HCT116 (cell line): ENCODE data around the gene DDX18. TPM values are rescaled to one million over a fixed set of nuclear protein-coding genes. Genes with fewer than 3 reads are reported as not detected.
"Not testable (repeated sequence)": the region's sequence is repeated elsewhere in the genome, so short reads cannot be mapped to it uniquely, and the experiment has no call there.

ENCODE experiments used
- ATAC-seq: fragments of 200-7000 bp; cut with Tn5 transposase; 2 replicates; pipeline ENCODE4 v1.9.1; 2020; ENCODE audit warnings: mild to moderate bottlenecking, moderate library complexity
- BruUV-seq: library from RNA; stranded (reverse); fragments of 400-500 nt; replicated peaks from 2 replicates; lab custom pipeline; 2021; lab: Mats Ljungman, UMichigan
- CTCF ChIA-PET: fragments of 300-600 bp; sonication (Branson Sonifier 250); formaldehyde crosslinking; loops from one replicate; lab custom pipeline; 2021; ENCODE audit warnings: antibody characterized with exemption; lab: Charles Lee
- POLR2A ChIA-PET: fragments of 300-600, 350-600 bp; sonication (Branson Sonifier 250); formaldehyde crosslinking; loops from one replicate; lab custom pipeline; 2021; ENCODE audit warnings: antibody characterized with exemption; lab: Charles Lee
- RAD21 ChIA-PET, 2 experiments: fragments of 300-600 bp; sonication (Branson Sonifier 250); formaldehyde crosslinking; loops; one replicate each; lab custom pipeline; 2023; ENCODE audit warnings: low total read pairs in 2 of 2; ENCODE audit not compliant: uncharacterized antibody in 2 of 2, unreplicated experiment in 2 of 2, low non-redundant PET in 1 of 2; lab: Charles Lee
- DNase-seq: peaks from one replicate; pipeline ENCODE4 v3.0.0-alpha.2; 2010; ENCODE audit warnings: low read depth, low spot score
- H2AFZ ChIP-seq: fragments of 200-600 bp; shearing (Covaris generic), sonication (generic); 2 replicates; pipeline ENCODE4 v1.6.1; 2017; ENCODE audit warnings: low read depth, mixed run types, mixed read lengths, antibody characterized with exemption, low read length; ENCODE audit not compliant: poor library complexity, severe bottlenecking
- H3K27ac ChIP-seq: 2 replicates; pipeline ENCODE4 v1.5.1; 2012; ENCODE audit warnings: low read depth, low read length
- H3K27me3 ChIP-seq: fragments of 200-600 bp; sonication (generic); 2 replicates; pipeline ENCODE4 v1.6.1; 2016; ENCODE audit warnings: mixed run types, low read length, mixed read lengths; ENCODE audit not compliant: insufficient read depth
- H3K36me3 ChIP-seq, 2 experiments: fragments of 200-500 bp in 1 of 2; fragments of 200-600 bp in 1 of 2; sonication (Bioruptor generic) in 1 of 2; sonication (generic) in 1 of 2; 2 replicates each; pipeline versions ENCODE4 v1.5.1 to v1.6.1; 2014 to 2016; ENCODE audit warnings: low read length in 2 of 2, inconsistent platforms in 1 of 2, mixed read lengths in 1 of 2, mixed run types in 1 of 2; ENCODE audit not compliant: insufficient read depth in 2 of 2, control insufficient read depth in 1 of 2
- H3K4me1 ChIP-seq, 2 experiments: fragments of 200-600 bp in 1 of 2; sonication (generic) in 1 of 2; 2 replicates each; pipeline versions ENCODE4 v1.5.1 to v1.6.1; 2012 to 2017; ENCODE audit warnings: low read length in 2 of 2, inconsistent platforms in 1 of 2, mild to moderate bottlenecking in 1 of 2, mixed read lengths in 1 of 2, mixed run types in 1 of 2, moderate library complexity in 1 of 2; ENCODE audit not compliant: insufficient read depth in 2 of 2, control insufficient read depth in 1 of 2
- H3K4me2 ChIP-seq: fragments of 200-600 bp; sonication (generic); 2 replicates; pipeline ENCODE4 v1.6.1; 2017; ENCODE audit warnings: mixed run types, low read length, mixed read lengths
- H3K4me3 ChIP-seq, 2 experiments: fragments of 200-600 bp in 1 of 2; sonication (generic) in 1 of 2; replicated peaks in 1 of 2; 2 replicates each; pipeline ENCODE4 v1.5.1; 2011 to 2016; ENCODE audit warnings: low read length in 2 of 2, control low read depth in 1 of 2, low read depth in 1 of 2, mild to moderate bottlenecking in 1 of 2, mixed read lengths in 1 of 2, mixed run types in 1 of 2
- H3K79me2 ChIP-seq: fragments of 200-600 bp; sonication (generic); 2 replicates; pipeline ENCODE4 v1.6.1; 2017; ENCODE audit warnings: mild to moderate bottlenecking, mixed run types, low read length, moderate library complexity, mixed read lengths; ENCODE audit not compliant: insufficient read depth
- H3K9ac ChIP-seq: fragments of 200-600 bp; sonication (generic); 2 replicates; pipeline ENCODE4 v1.6.1; 2016; ENCODE audit warnings: low read length, mixed read lengths
- H3K9me2 ChIP-seq: fragments of 200-600 bp; sonication (generic), shearing (Covaris generic); 2 replicates; pipeline ENCODE4 v1.6.1; 2017; ENCODE audit warnings: mixed run types, mild to moderate bottlenecking, moderate library complexity; ENCODE audit not compliant: insufficient read depth
- H3K9me3 ChIP-seq, 2 experiments: fragments of 200-500 bp in 1 of 2; fragments of 200-600 bp in 1 of 2; sonication (Bioruptor generic) in 1 of 2; sonication (generic) in 1 of 2; 2 replicates each; pipeline ENCODE4 v1.6.1; 2014 to 2017; ENCODE audit warnings: low read length in 2 of 2, mixed read lengths in 2 of 2, inconsistent platforms in 1 of 2, low read depth in 1 of 2, mild to moderate bottlenecking in 1 of 2, mixed run types in 1 of 2, moderate library complexity in 1 of 2; ENCODE audit not compliant: control insufficient read depth in 1 of 2, insufficient read depth in 1 of 2
- H4K20me1 ChIP-seq: fragments of 200-600 bp; sonication (generic), shearing (Covaris generic); 2 replicates; pipeline ENCODE4 v1.6.1; 2017; ENCODE audit warnings: mixed run types, mild to moderate bottlenecking, moderate library complexity; ENCODE audit not compliant: insufficient read depth
- EGR1 ChIP-seq: IDR thresholded peaks from 2 replicates; pipeline ENCODE4 v1.6.1; 2012; ENCODE audit warnings: low read depth
- EZH2 ChIP-seq: fragments of 200-600 bp; sonication (generic); IDR thresholded peaks from 2 replicates; pipeline ENCODE4 v1.6.1; 2017; ENCODE audit warnings: antibody characterized with exemption, mixed run types
- POLR2A ChIP-seq: IDR thresholded peaks from 2 replicates; pipeline ENCODE4 v1.7.0; 2011; ENCODE audit warnings: borderline replicate concordance; ENCODE audit not compliant: insufficient read depth, insufficient read length; ENCODE audit errors: extremely low read depth
- POLR2AphosphoS5 ChIP-seq: IDR thresholded peaks from 2 replicates; pipeline ENCODE4 v1.6.1; 2011; ENCODE audit warnings: mild to moderate bottlenecking, low read depth, low read length, moderate library complexity
- RAD21 ChIP-seq: IDR thresholded peaks from 2 replicates; pipeline ENCODE4 v1.6.1; 2012; ENCODE audit warnings: low read depth, mild to moderate bottlenecking
- SIN3A ChIP-seq: IDR thresholded peaks from 2 replicates; pipeline ENCODE4 v1.6.1; 2012; ENCODE audit warnings: low read depth
- SP1 ChIP-seq: IDR thresholded peaks from 2 replicates; pipeline ENCODE4 v1.6.1; 2012; ENCODE audit warnings: low read depth
- ZFX ChIP-seq: fragments of 450-650 bp; IDR thresholded peaks from 2 replicates; pipeline ENCODE4 v1.6.1; 2017
- intact Hi-C: fragments of 100-400 bp; cut with micrococcal nuclease; formaldehyde crosslinking; loops from 2 replicates; pipeline ENCODE4 v1.10.0; 2022
- total RNA-seq: library from RNA; stranded (reverse); gene quantifications from one replicate; pipeline ENCODE4 v1.2.1, GENCODE V29; 2021; ENCODE audit not compliant: unreplicated experiment
- TF ChIP-seq, protein P1 (sequence below): IDR thresholded peaks from 2 replicates; pipeline ENCODE4 v1.6.1; 2012; ENCODE audit warnings: low read depth

The DDX18 gene
- total RNA-seq, 1 experiment from 2014 or later, result 99.7 TPM

GRCh38 chr2:117825437-117825836 is 10.9 kb downstream of the DDX18 start:
- H3K9ac ChIP-seq, result no peak overlapping the region
- BruUV-seq, result no TSS peak
- no peaks in the 10 kb centered on the region for H3K27me3 ChIP-seq
- H3K9me3 ChIP-seq, result no peaks in the 10 kb centered on the region
- RAD21 ChIA-PET, result no interaction called here
- H4K20me1 ChIP-seq, result no peaks in the 10 kb centered on the region
- ATAC-seq (no peak), DNase-seq (no peak)
- H3K27ac ChIP-seq, result no peak overlapping the region
- intact Hi-C loops, result no loop called here
- CTCF ChIA-PET, result interaction anchor here (1.2 kb wide), 1 partner anchor 11 kb away, joined by 6 read pairs; the partner anchor contains the start of gene DDX18
- H3K36me3 ChIP-seq, result peaks cover 77 to 85% of the 10 kb centered on the region in 2 experiments
- no peaks in the 10 kb centered on the region for H3K9me2 ChIP-seq
- H3K4me3 ChIP-seq, result no peak overlapping the region
- H3K79me2 ChIP-seq, result peaks cover 13% of the 10 kb centered on the region; the same call in 1 of the 2 replicates
- H3K4me2 ChIP-seq, result no peak overlapping the region
- H3K4me1 ChIP-seq, result no peaks in the 10 kb centered on the region
- POLR2A ChIA-PET, result no interaction called here
- no peak overlapping the region for H2AFZ ChIP-seq
- no peak for TF ChIP-seq SIN3A

DNA sequence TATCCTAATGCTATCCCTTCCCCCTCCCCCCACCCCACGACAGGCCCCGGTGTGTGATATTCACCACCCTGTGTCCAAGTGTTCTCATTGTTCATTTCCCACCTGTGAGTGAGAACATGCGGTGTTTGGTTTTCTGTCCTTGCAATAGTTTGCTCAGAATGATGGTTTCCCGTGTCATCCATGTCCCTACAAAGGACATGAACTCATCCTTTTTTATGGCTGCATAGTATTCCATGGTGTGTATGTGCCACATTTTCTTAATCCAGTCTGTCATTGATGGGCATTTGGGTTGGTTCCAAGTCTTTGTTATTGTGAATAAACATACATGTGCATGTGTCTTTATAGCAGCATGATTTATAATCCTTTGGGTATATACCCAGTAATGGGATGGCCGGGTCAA is 13.0 kb downstream of the DDX18 start:
- H3K9me2 ChIP-seq, RAD21 ChIA-PET, intact Hi-C loops, H4K20me1 ChIP-seq, H3K9ac ChIP-seq, H3K4me1 ChIP-seq, POLR2A ChIA-PET, H3K9me3 ChIP-seq, H3K27ac ChIP-seq, H2AFZ ChIP-seq, H3K79me2 ChIP-seq, H3K27me3 ChIP-seq, H3K4me2 ChIP-seq, BruUV-seq, ATAC-seq, DNase-seq, H3K4me3 ChIP-seq: not testable (repeated sequence)
- CTCF ChIA-PET, result interaction anchor here (0.6 kb wide), 1 partner anchor 41 kb away, joined by 3 read pairs; no protein-coding TSS in a partner anchor
- H3K36me3 ChIP-seq, result peaks cover 71 to 73% of the 10 kb centered on the region in 2 experiments

GRCh38 chr2:117828870-117829269 is 14.4 kb downstream of the DDX18 start:
- no peaks in the 10 kb centered on the region for H3K4me1 ChIP-seq
- no peak overlapping the region for H3K4me2 ChIP-seq
- H3K27me3 ChIP-seq, result no peaks in the 10 kb centered on the region
- no peaks in the 10 kb centered on the region for H3K9me3 ChIP-seq
- intact Hi-C loops, result no loop called here
- POLR2A ChIA-PET, result no interaction called here
- ATAC-seq (no peak), DNase-seq (no peak)
- RAD21 ChIA-PET, result no interaction called here
- H3K27ac ChIP-seq, result no peak overlapping the region
- peaks cover 67 to 68% of the 10 kb centered on the region in 2 experiments for H3K36me3 ChIP-seq
- no peaks in the 10 kb centered on the region for H3K9me2 ChIP-seq
- no TSS peak for BruUV-seq
- CTCF ChIA-PET, result no interaction called here
- H4K20me1 ChIP-seq, result no peaks in the 10 kb centered on the region
- H3K4me3 ChIP-seq, result no peak overlapping the region
- peaks cover 4% of the 10 kb centered on the region; the same call in 1 of the 2 replicates for H3K79me2 ChIP-seq
- H3K9ac ChIP-seq, result no peak overlapping the region
- no peak overlapping the region for H2AFZ ChIP-seq
- TF ChIP-seq SP1, result no peak
- TF ChIP-seq SIN3A, result no peak
- no peak for TF ChIP-seq POLR2A
- TF ChIP-seq, protein P1, sequence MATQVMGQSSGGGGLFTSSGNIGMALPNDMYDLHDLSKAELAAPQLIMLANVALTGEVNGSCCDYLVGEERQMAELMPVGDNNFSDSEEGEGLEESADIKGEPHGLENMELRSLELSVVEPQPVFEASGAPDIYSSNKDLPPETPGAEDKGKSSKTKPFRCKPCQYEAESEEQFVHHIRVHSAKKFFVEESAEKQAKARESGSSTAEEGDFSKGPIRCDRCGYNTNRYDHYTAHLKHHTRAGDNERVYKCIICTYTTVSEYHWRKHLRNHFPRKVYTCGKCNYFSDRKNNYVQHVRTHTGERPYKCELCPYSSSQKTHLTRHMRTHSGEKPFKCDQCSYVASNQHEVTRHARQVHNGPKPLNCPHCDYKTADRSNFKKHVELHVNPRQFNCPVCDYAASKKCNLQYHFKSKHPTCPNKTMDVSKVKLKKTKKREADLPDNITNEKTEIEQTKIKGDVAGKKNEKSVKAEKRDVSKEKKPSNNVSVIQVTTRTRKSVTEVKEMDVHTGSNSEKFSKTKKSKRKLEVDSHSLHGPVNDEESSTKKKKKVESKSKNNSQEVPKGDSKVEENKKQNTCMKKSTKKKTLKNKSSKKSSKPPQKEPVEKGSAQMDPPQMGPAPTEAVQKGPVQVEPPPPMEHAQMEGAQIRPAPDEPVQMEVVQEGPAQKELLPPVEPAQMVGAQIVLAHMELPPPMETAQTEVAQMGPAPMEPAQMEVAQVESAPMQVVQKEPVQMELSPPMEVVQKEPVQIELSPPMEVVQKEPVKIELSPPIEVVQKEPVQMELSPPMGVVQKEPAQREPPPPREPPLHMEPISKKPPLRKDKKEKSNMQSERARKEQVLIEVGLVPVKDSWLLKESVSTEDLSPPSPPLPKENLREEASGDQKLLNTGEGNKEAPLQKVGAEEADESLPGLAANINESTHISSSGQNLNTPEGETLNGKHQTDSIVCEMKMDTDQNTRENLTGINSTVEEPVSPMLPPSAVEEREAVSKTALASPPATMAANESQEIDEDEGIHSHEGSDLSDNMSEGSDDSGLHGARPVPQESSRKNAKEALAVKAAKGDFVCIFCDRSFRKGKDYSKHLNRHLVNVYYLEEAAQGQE, result no peak
- TF ChIP-seq EZH2, result no peak
- TF ChIP-seq EGR1, result no peak
- TF ChIP-seq RAD21, result no peak
- no peak for TF ChIP-seq ZFX
- TF ChIP-seq POLR2AphosphoS5, result no peak
